Immature natural killer cell (primary cell): Measurements from ENCODE around the gene SLX4IP. TPM values are rescaled to one million over a fixed set of nuclear protein-coding genes. Genes with fewer than 3 reads are reported as not detected.

Source experiments
- DNase-seq, 3 donors: peaks; one replicate each; pipeline ENCODE4 v3.0.0; 2022; ENCODE audit warnings: mixed read lengths in 1 of 3
- H3K27ac Mint-ChIP-seq, 6 donors: one replicate each; pipeline ENCODE4 v1.8.0; 2020; ENCODE audit warnings: mixed read lengths in 6 of 6, mild to moderate bottlenecking in 5 of 6, inconsistent platforms in 4 of 6, moderate library complexity in 3 of 6
- H3K27me3 Mint-ChIP-seq, 3 donors: one replicate each; pipeline ENCODE4 v1.8.0; 2020 to 2021; ENCODE audit warnings: low read depth in 3 of 3, mild to moderate bottlenecking in 3 of 3, mixed read lengths in 3 of 3, moderate library complexity in 3 of 3, inconsistent platforms in 1 of 3
- H3K36me3 Mint-ChIP-seq, 3 donors: one replicate each; pipeline ENCODE4 v1.8.0; 2020; ENCODE audit warnings: mixed read lengths in 3 of 3, inconsistent platforms in 2 of 3, mild to moderate bottlenecking in 2 of 3
- H3K4me1 Mint-ChIP-seq, 2 donors: one replicate each; pipeline ENCODE4 v1.8.0; 2020; ENCODE audit warnings: inconsistent platforms in 2 of 2, mild to moderate bottlenecking in 2 of 2, mixed read lengths in 2 of 2, moderate library complexity in 1 of 2
- H3K4me3 Mint-ChIP-seq, 5 donors: one replicate each; pipeline ENCODE4 v1.8.0; 2020; ENCODE audit warnings: mild to moderate bottlenecking in 5 of 5, mixed read lengths in 5 of 5, inconsistent platforms in 3 of 5, moderate library complexity in 3 of 5
- H3K9me3 Mint-ChIP-seq, 6 donors: one replicate each; pipeline ENCODE4 v1.8.0; 2020; ENCODE audit warnings: mild to moderate bottlenecking in 6 of 6, mixed read lengths in 6 of 6, inconsistent platforms in 4 of 6, moderate library complexity in 3 of 6
- polyA plus RNA-seq, 3 donors: library from polyadenylated mRNA; unstranded; fragments of 300-500 nt; fragmentation: Illumina TruSeq; gene quantifications; one replicate each; pipeline ENCODE4 v1.2.3, GENCODE V29; 2021

The SLX4IP gene
- polyA plus RNA-seq, 3 donors from 2014 or later, result 0.52 to 1.6 (median 0.75) TPM

DNA sequence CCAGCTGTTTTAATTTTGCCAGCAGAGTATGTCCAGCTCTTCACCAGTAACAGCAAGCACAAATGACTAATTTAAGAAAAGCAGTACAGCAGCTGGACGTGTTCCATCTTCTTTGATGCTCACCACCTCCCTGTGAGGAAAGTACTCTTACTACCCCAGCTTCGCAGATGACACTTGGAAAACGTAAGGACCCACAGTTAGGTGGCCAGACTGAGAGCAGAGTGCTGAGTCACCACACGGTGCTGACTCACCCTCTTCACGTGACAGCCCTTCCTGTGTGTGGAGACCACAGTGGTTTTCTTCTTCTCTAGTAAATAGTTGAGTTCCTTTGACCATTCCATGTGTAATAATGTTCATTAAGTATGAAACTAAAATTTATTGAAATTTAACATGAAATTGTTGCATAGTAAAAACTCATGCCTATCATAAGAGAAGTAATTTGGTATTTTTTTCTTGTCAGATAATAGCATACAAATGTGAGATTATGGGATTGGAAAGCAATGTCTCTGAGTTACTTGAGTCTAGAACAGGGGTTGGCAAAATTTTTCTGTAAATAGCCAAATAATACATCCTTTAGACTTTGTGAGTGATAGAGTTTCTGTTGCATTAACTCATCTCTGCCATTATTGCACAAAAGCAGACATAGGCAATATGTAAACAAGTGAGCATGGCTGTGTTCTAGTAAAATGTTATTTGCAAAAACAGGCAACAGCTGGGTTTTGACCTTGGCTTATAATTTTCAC lies 76.6 kb downstream of the SLX4IP start:
- peak overlapping the region; percentile 42 to 80 (median 67) for H3K27ac Mint-ChIP-seq
- H3K36me3 Mint-ChIP-seq, result peaks cover 0 to 4% (median 0%) of the 10 kb centered on the region in 3 donors
- H3K27me3 Mint-ChIP-seq, result no peaks in the 10 kb centered on the region
- H3K4me3 Mint-ChIP-seq, result peak overlapping the region; percentile 34 to 60 (median 59)
- H3K4me1 Mint-ChIP-seq, result peaks cover 34 to 46% of the 10 kb centered on the region in 2 donors
- no peaks in the 10 kb centered on the region for H3K9me3 Mint-ChIP-seq
- peak; percentile 64 to 74 (median 71) for DNase-seq

DNA sequence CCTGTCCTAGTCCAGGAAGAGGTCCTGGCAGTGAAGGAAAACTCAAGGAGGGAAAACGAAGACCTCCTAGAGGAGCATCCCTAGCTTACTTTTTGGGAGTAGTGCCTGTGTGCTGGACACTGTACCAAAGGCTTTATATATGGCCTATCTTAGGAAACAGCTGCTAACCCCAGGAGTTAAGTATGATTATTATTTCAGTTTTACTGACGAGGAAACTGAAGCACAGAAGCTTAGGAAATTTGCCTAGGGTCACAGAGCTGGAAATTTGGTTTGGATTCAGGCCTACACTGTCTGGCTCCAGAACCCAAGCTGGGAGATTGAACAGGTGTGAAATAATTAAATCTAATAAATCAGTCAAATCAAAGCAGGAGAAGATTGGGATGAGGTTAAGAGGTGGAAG lies 78.0 kb downstream of the SLX4IP start:
- Mint-ChIP-seq H3K36me3 (peaks cover 0 to 4% (median 0%) of the 10 kb centered on the region in 3 donors), H3K4me3 (no peak overlapping the region), H3K27ac (no peak overlapping the region), H3K4me1 (peaks cover 28 to 45% of the 10 kb centered on the region in 2 donors), H3K27me3 (no peaks in the 10 kb centered on the region), H3K9me3 (no peaks in the 10 kb centered on the region)
- no peak for DNase-seq

GRCh38 chr20:10513931-10514575 lies 78.9 kb downstream of the SLX4IP start:
- peaks cover 28 to 47% of the 10 kb centered on the region in 2 donors for H3K4me1 Mint-ChIP-seq
- H3K36me3 Mint-ChIP-seq, result peaks cover 0 to 4% (median 0%) of the 10 kb centered on the region in 3 donors
- peak overlapping the region in 1 of 6 donors; percentile 4 for H3K27ac Mint-ChIP-seq
- no peak overlapping the region for H3K4me3 Mint-ChIP-seq
- no peak for DNase-seq
- H3K9me3 Mint-ChIP-seq, result no peaks in the 10 kb centered on the region
- H3K27me3 Mint-ChIP-seq, result no peaks in the 10 kb centered on the region

DNA sequence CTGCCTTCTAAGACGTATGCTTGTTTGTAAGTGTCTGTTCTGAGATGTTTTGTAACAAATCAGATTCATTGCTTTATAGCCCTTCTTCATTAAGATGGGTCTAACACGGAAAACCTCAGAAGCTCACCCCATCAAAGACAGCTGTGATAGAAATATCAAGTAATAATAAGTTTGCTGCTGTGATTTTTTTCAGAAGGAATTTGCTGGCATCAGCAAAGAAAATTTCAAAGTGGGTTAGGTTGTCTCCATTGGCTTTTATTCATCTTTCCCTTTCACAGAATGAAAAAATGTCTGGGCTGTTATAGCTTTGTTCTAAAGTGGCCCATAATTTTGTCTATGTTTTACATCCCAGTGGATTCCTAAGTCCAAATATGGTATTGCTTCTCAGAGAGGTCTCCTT lies 81.4 kb downstream of the SLX4IP start:
- Mint-ChIP-seq H3K4me3 (no peak overlapping the region), H3K27me3 (peaks cover 0 to 1% (median 0%) of the 10 kb centered on the region in 3 donors), H3K4me1 (peaks cover 33 to 65% of the 10 kb centered on the region in 2 donors), H3K27ac (peak overlapping the region in 1 of 6 donors; percentile 38), H3K36me3 (peaks cover 0 to under 1% (median 0%) of the 10 kb centered on the region in 3 donors), H3K9me3 (no peaks in the 10 kb centered on the region)
- no peak for DNase-seq

GRCh38 chr20:10519361-10520046 lies 84.4 kb downstream of the SLX4IP start:
- no peak for DNase-seq
- Mint-ChIP-seq H3K27ac (peak overlapping the region in 2 of 6 donors; percentile 15 to 28), H3K4me3 (no peak overlapping the region), H3K36me3 (peaks cover 0 to 3% (median 0%) of the 10 kb centered on the region in 3 donors), H3K4me1 (peaks cover 19 to 51% of the 10 kb centered on the region in 2 donors), H3K27me3 (peaks cover 0 to 1% (median 0%) of the 10 kb centered on the region in 3 donors), H3K9me3 (no peaks in the 10 kb centered on the region)

- peaks cover 16 to 45% of the 10 kb centered on the region in 2 donors for H3K4me1 Mint-ChIP-seq
- no peak overlapping the region for H3K27ac Mint-ChIP-seq
- no peak overlapping the region for H3K4me3 Mint-ChIP-seq
- H3K9me3 Mint-ChIP-seq, result no peaks in the 10 kb centered on the region
- H3K27me3 Mint-ChIP-seq, result peaks cover 0 to 2% (median 0%) of the 10 kb centered on the region in 3 donors
- H3K36me3 Mint-ChIP-seq, result peaks cover 0 to 3% (median 0%) of the 10 kb centered on the region in 3 donors
- no peak for DNase-seq
Measured at GRCh38 chr20:10520528-10520927, 85.4 kb downstream of the SLX4IP start.

DNA sequence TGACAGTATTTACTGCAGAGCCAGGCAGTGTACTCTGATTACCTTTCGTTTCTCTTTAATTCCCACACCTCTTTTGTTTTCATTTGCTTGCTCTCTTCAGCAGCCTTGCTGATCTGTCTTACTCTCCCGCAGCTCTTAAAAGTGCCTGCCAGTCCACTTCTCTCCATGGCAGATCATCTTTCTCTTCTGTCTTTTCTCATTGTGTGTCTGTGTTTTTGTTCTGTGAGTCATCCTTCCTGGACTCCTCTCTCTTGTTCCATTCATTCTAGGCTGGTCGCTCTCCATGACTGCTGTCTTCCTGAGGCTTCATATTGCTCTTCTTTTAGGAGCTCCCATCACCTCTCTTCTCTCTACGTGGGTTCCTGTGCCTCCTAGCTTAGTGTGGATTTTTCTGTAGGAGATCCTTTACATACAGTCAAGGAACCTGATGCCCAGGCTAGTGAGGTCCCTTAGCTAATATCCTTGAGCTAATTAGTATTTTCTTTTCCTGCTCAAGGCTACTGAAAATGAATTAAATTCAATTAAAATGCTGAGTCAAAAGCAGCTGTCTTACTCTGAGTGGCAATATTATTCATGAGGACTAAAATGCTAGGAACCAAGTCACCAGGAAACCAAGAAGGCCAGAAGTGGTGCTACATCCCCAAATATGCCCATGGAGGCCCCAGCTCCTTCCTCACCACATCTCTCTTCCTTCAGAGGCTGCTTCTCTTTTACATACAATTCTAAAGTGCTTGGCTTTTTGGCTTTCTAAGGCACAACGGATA lies 86.1 kb downstream of the SLX4IP start:
- peaks cover 0 to 4% (median 3%) of the 10 kb centered on the region in 3 donors for H3K27me3 Mint-ChIP-seq
- H3K4me3 Mint-ChIP-seq, result no peak overlapping the region
- no peaks in the 10 kb centered on the region for H3K9me3 Mint-ChIP-seq
- peaks cover 15 to 38% of the 10 kb centered on the region in 2 donors for H3K4me1 Mint-ChIP-seq
- DNase-seq, result no peak
- H3K27ac Mint-ChIP-seq, result peak overlapping the region in 1 of 6 donors; percentile 3
- peaks cover 4 to 6% (median 5%) of the 10 kb centered on the region in 3 donors for H3K36me3 Mint-ChIP-seq

DNA sequence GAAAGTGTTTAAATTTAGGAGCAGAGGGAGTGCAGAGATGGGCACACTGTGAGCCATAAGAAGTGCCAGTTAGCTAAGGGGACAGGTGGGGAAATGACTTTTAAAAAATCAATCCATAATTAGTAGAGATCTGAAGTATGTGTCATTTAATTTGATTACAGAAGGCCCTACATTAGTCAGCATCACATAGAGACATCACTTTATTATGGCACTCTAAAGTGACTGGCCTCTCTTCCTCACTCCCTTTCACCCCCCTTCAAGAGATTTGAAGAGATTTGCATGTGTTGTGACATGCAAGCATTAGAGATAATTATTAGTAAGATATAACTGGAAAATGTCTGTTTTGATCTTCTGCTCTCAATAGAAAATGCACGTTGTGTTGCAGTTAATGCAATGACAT lies 86.7 kb downstream of the SLX4IP start:
- no peaks in the 10 kb centered on the region for H3K9me3 Mint-ChIP-seq
- H3K4me1 Mint-ChIP-seq, result peaks cover 15 to 32% of the 10 kb centered on the region in 2 donors
- no peak for DNase-seq
- no peak overlapping the region for H3K4me3 Mint-ChIP-seq
- peaks cover 0 to 4% (median 3%) of the 10 kb centered on the region in 3 donors for H3K27me3 Mint-ChIP-seq
- peak overlapping the region in 1 of 6 donors; percentile 3 for H3K27ac Mint-ChIP-seq
- H3K36me3 Mint-ChIP-seq, result peaks cover 4 to 6% (median 5%) of the 10 kb centered on the region in 3 donors

GRCh38 chr20:10522328-10522727 lies 87.2 kb downstream of the SLX4IP start:
- Mint-ChIP-seq H3K27me3 (peaks cover 0 to 4% (median 3%) of the 10 kb centered on the region in 3 donors), H3K9me3 (no peaks in the 10 kb centered on the region), H3K4me1 (peaks cover 15 to 27% of the 10 kb centered on the region in 2 donors), H3K27ac (no peak overlapping the region), H3K4me3 (no peak overlapping the region), H3K36me3 (peaks cover 4 to 6% (median 5%) of the 10 kb centered on the region in 3 donors)
- no peak for DNase-seq

GRCh38 chr20:10523443-10523842 lies 88.3 kb downstream of the SLX4IP start:
- no peak overlapping the region for H3K27ac Mint-ChIP-seq
- peaks cover 0 to 4% (median 3%) of the 10 kb centered on the region in 3 donors for H3K27me3 Mint-ChIP-seq
- peaks cover 4 to 6% (median 5%) of the 10 kb centered on the region in 3 donors for H3K36me3 Mint-ChIP-seq
- peaks cover 15 to 27% of the 10 kb centered on the region in 2 donors for H3K4me1 Mint-ChIP-seq
- H3K4me3 Mint-ChIP-seq, result no peak overlapping the region
- no peak for DNase-seq
- H3K9me3 Mint-ChIP-seq, result no peaks in the 10 kb centered on the region

DNA sequence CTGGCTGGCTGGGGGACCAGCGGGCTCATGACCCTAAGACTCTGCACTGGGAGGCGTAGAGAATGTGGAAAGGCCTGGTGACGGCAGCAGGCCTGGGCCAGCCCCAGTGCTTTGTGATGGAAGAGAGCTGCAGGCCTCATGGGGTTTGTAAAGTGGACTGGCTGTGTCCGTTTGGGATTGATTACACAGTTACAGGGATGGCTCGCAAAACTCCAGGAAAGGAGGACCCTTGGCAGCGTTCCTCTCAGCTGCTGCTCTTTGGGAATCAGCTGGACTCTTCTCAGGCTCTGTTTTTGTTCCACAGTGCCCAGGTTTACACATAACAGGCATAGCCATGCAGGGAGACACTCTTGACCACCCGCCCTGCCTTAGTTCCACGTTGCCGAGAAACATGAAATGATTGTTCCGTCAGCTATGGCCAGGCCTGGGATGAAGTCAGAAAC lies 89.0 kb downstream of the SLX4IP start:
- no peak overlapping the region for H3K27ac Mint-ChIP-seq

GRCh38 chr20:10524643-10525042 lies 89.5 kb downstream of the SLX4IP start:
- Mint-ChIP-seq H3K27ac (no peak overlapping the region), H3K4me3 (no peak overlapping the region), H3K9me3 (no peaks in the 10 kb centered on the region), H3K36me3 (peaks cover 4 to 6% (median 5%) of the 10 kb centered on the region in 3 donors), H3K27me3 (peaks cover 0 to 4% (median 3%) of the 10 kb centered on the region in 3 donors), H3K4me1 (peaks cover 11 to 18% of the 10 kb centered on the region in 2 donors)
- DNase-seq, result no peak

More for the DNA sequence above, 89.0 kb downstream of the SLX4IP start:
- H3K4me1 Mint-ChIP-seq, result peaks cover 15 to 24% of the 10 kb centered on the region in 2 donors
- H3K36me3 Mint-ChIP-seq, result peaks cover 4 to 6% (median 5%) of the 10 kb centered on the region in 3 donors
- no peak overlapping the region for H3K4me3 Mint-ChIP-seq
- DNase-seq, result no peak
- no peaks in the 10 kb centered on the region for H3K9me3 Mint-ChIP-seq
- H3K27me3 Mint-ChIP-seq, result peaks cover 0 to 4% (median 3%) of the 10 kb centered on the region in 3 donors

DNA sequence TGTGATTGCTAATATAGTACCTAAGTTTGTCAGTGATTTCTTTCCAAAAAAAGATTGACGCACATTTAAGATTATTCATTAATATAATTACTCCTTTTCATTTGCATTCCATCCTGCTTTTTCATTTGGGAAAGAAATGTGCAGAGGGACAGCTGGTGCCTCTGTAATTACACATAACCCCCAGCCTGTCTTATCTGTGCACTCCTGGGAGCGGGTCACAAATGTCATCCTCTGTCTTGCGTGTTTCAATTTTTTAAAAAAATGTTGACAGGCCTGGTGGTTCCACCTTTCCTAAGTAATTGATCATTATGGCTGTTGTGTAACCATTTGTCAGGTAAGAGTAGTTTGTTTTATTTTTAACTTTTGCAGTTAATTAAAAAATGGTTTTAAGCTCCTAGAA lies 92.7 kb downstream of the SLX4IP start:
- peaks cover 0 to 4% (median 2%) of the 10 kb centered on the region in 3 donors for H3K27me3 Mint-ChIP-seq
- DNase-seq, result no peak
- H3K4me3 Mint-ChIP-seq, result no peak overlapping the region
- H3K36me3 Mint-ChIP-seq, result peaks cover 4 to 6% (median 5%) of the 10 kb centered on the region in 3 donors
- peaks cover 7 to 8% of the 10 kb centered on the region in 2 donors for H3K4me1 Mint-ChIP-seq
- no peaks in the 10 kb centered on the region for H3K9me3 Mint-ChIP-seq
- H3K27ac Mint-ChIP-seq, result no peak overlapping the region
